ENCODE measurements around the gene FBRS.
"Not testable (repeated sequence)": the region's sequence is repeated elsewhere in the genome, so short reads cannot be mapped to it uniquely, and the experiment has no call there.

FBRS gene

GRCh38 chr16:30657866-30658730, at the start of gene FBRS:
TSS of gene FBRS (plus strand) at chr16:30658431. CDS start at chr16:30659519, 1,088 bp downstream.
- peak; percentile 100 for DNase-seq

- DNase-seq: peak; percentile 32
Observed at GRCh38 chr16:30609002-30609925, 49.0 kb upstream of the FBRS start.

- peak; percentile 92 for DNase-seq
Observed at GRCh38 chr16:30609926-30610839, 48.0 kb upstream of the FBRS start, which contains the start of gene ZNF689. TSS of gene ZNF689 (minus strand) at chr16:30610389. CDS start at chr16:30610041, 348 bp downstream.

- DNase-seq: peak; percentile 64
Observed at GRCh38 chr16:30615358-30616091, 42.7 kb upstream of the FBRS start.

GRCh38 chr16:30619202-30619601, 39.0 kb upstream of the FBRS start:
- DNase-seq: no peak

- no peak for DNase-seq
Observed at GRCh38 chr16:30619638-30620037, 38.6 kb upstream of the FBRS start.

GRCh38 chr16:30620169-30620568, 38.1 kb upstream of the FBRS start:
- no peak for DNase-seq

GRCh38 chr16:30621765-30622164, 36.5 kb upstream of the FBRS start:
- DNase-seq: no peak

GRCh38 chr16:30622455-30623032, 35.7 kb upstream of the FBRS start:
- DNase-seq: no peak

GRCh38 chr16:30623536-30624283, 34.5 kb upstream of the FBRS start:
- DNase-seq: no peak

- no peak for DNase-seq
Observed at GRCh38 chr16:30626236-30626635, 32.0 kb upstream of the FBRS start.

GRCh38 chr16:30628628-30629540, 29.3 kb upstream of the FBRS start:
- peak; percentile 77 for DNase-seq

GRCh38 chr16:30632454-30632853, 25.8 kb upstream of the FBRS start:
- not testable (repeated sequence) for DNase-seq

GRCh38 chr16:30633526-30633925, 24.7 kb upstream of the FBRS start:
- DNase-seq: no peak

- no peak for DNase-seq
Observed at GRCh38 chr16:30636599-30636998, 21.6 kb upstream of the FBRS start.

- DNase-seq: not testable (repeated sequence)
Observed at GRCh38 chr16:30637139-30637538, 21.1 kb upstream of the FBRS start.

GRCh38 chr16:30637944-30638343, 20.3 kb upstream of the FBRS start:
- DNase-seq: no peak

- DNase-seq: no peak
Observed at GRCh38 chr16:30641378-30641982, 16.8 kb upstream of the FBRS start.

- DNase-seq: no peak
Observed at GRCh38 chr16:30644334-30644830, 13.8 kb upstream of the FBRS start.

Measured in CD4-positive, alpha-beta T cell treated with Interferon gamma for 1 hour (primary cell).